ENCODE results near the gene TXNL1.

DNA sequence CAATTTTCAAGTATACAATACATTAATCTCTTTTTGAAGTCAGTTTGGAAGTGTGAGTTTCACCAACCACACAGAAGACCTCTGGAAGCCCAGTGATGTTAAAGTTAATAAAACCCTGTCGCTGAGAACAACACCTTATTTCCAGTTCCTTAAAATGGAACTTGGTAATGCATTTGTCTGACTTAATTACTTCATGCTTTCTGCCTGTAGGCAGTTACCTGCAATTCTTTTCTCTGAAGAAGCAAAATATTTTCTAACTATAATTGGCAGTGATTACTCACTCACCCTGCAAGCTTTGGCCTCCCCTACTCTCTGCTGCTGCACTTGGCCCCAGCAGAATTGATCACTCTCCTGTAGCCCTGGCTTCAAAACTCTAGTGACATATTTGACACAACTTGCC, 81.5 kb downstream of the TXNL1 start:
- TF ChIP-seq, protein P1, sequence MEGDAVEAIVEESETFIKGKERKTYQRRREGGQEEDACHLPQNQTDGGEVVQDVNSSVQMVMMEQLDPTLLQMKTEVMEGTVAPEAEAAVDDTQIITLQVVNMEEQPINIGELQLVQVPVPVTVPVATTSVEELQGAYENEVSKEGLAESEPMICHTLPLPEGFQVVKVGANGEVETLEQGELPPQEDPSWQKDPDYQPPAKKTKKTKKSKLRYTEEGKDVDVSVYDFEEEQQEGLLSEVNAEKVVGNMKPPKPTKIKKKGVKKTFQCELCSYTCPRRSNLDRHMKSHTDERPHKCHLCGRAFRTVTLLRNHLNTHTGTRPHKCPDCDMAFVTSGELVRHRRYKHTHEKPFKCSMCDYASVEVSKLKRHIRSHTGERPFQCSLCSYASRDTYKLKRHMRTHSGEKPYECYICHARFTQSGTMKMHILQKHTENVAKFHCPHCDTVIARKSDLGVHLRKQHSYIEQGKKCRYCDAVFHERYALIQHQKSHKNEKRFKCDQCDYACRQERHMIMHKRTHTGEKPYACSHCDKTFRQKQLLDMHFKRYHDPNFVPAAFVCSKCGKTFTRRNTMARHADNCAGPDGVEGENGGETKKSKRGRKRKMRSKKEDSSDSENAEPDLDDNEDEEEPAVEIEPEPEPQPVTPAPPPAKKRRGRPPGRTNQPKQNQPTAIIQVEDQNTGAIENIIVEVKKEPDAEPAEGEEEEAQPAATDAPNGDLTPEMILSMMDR (conservative IDR thresholded peaks at IDR 0.05): no peak
- no peak for TF ChIP-seq EZH2 (IDR thresholded peaks at IDR 0.05; ENCODE audit: low read depth)

All from PC-9 (cell line).